ENCODE results near the gene ZNF358.

The ZNF358 gene

GRCh38 chr19:7549429-7550148 lies 33.7 kb downstream of the ZNF358 start:
- no peak for DNase-seq (ENCODE audit: low read depth)
- TF ChIP-seq CTCF (IDR thresholded peaks at IDR 0.05; ENCODE audit: insufficient read depth, low read depth, low read length, missing control alignments): no peak
- no peak overlapping the region for H3K4me3 ChIP-seq (ENCODE audit: low read depth, low read length)

GRCh38 chr19:7550169-7550770 lies 34.4 kb downstream of the ZNF358 start:
- DNase-seq (ENCODE audit: low read depth): no peak
- no peak overlapping the region for H3K4me3 ChIP-seq (ENCODE audit: low read depth, low read length)
- no peak for TF ChIP-seq CTCF (IDR thresholded peaks at IDR 0.05; ENCODE audit: insufficient read depth, low read depth, low read length, missing control alignments)

GRCh38 chr19:7550987-7551761 lies 35.3 kb downstream of the ZNF358 start:
- TF ChIP-seq CTCF (IDR thresholded peaks at IDR 0.05; ENCODE audit: insufficient read depth, low read depth, low read length, missing control alignments): no peak
- no peak overlapping the region for H3K4me3 ChIP-seq (ENCODE audit: low read depth, low read length)
- DNase-seq (ENCODE audit: low read depth): peak; percentile 50

- no peak for TF ChIP-seq CTCF (IDR thresholded peaks at IDR 0.05; ENCODE audit: insufficient read depth, low read depth, low read length, missing control alignments)
- H3K4me3 ChIP-seq (ENCODE audit: low read depth, low read length): no peak overlapping the region
- peak; percentile 60 for DNase-seq (ENCODE audit: low read depth)
These were observed 36.9 kb downstream of the ZNF358 start for GRCh38 chr19:7552781-7553180.

GRCh38 chr19:7554565-7554964 lies 38.7 kb downstream of the ZNF358 start:
- no peak for DNase-seq (ENCODE audit: low read depth)
- H3K4me3 ChIP-seq (ENCODE audit: low read depth, low read length): no peak overlapping the region
- no peak for TF ChIP-seq CTCF (IDR thresholded peaks at IDR 0.05; ENCODE audit: insufficient read depth, low read depth, low read length, missing control alignments)

- TF ChIP-seq CTCF (IDR thresholded peaks at IDR 0.05; ENCODE audit: insufficient read depth, low read depth, low read length, missing control alignments): no peak
- DNase-seq (ENCODE audit: low read depth): no peak
- H3K4me3 ChIP-seq (ENCODE audit: low read depth, low read length): no peak overlapping the region
These were observed 39.3 kb downstream of the ZNF358 start for GRCh38 chr19:7554990-7555864.
